HepG2 (cell line): ENCODE data around the gene GALNT17. TPM values are rescaled to one million over a fixed set of nuclear protein-coding genes. Genes with fewer than 3 reads are reported as not detected.

Experiments used
- ATAC-seq: fragments of 200-7000 bp; cut with Tn5 transposase; 3 replicates; pipeline ENCODE4 v1.9.1; 2020; ENCODE audit warnings: mild to moderate bottlenecking, moderate library complexity
- BruUV-seq: library from RNA; stranded (reverse); fragments of 400-500 nt; replicated peaks from 2 replicates; lab custom pipeline; 2021; lab: Mats Ljungman, UMichigan
- CTCF ChIA-PET: fragments of 300-600 bp; formaldehyde crosslinking; extraction: SDS; loops from one replicate; lab custom pipeline; 2021; ENCODE audit warnings: low total read pairs, inconsistent platforms, low intra/inter-chr PET ratio; lab: Yijun Ruan, JAX
- POLR2A ChIA-PET: fragments of 350-600 bp; sonication (Branson Sonifier 250); formaldehyde crosslinking; loops from one replicate; lab custom pipeline; 2020; ENCODE audit warnings: antibody characterized with exemption, inconsistent platforms; lab: Yijun Ruan, JAX
- DNase-seq: peaks from one replicate; pipeline ENCODE4 v3.0.0-alpha.2; 2015; ENCODE audit warnings: low spot score
- FAIRE-seq: peaks from 3 replicates; lab custom pipeline; 2011; peaks lifted over from hg19 to GRCh38; lab: Jason Lieb, UNC
- H2AFZ ChIP-seq: one replicate; pipeline ENCODE4 v1.6.1; 2011; ENCODE audit warnings: low read length, inconsistent platforms
- H3K27ac ChIP-seq: fragments of 300-600 bp; 3 replicates; pipeline ENCODE4 v1.8.0; 2011; ENCODE audit warnings: mixed run types, mild to moderate bottlenecking, mixed read lengths, low read length, inconsistent platforms; ENCODE audit not compliant: insufficient read depth; ENCODE audit errors: extremely low read length
- H3K27me3 ChIP-seq, 2 experiments: fragments of 200-600 bp in 1 of 2; 2 replicates in 1 of 2; 3 replicates in 1 of 2; pipeline versions ENCODE4 v1.6.0 to v1.8.0; 2011; ENCODE audit warnings: low read length in 2 of 2, mild to moderate bottlenecking in 2 of 2, moderate library complexity in 2 of 2, inconsistent platforms in 1 of 2; ENCODE audit not compliant: insufficient read depth in 2 of 2, control insufficient read depth in 1 of 2
- H3K36me3 ChIP-seq, 2 experiments: fragments of 200-600 bp in 1 of 2; replicated peaks in 1 of 2; 2 replicates in 1 of 2; 3 replicates in 1 of 2; pipeline versions ENCODE4 v1.5.1 to v1.8.0; 2011; ENCODE audit warnings: low read length in 2 of 2, inconsistent platforms in 1 of 2; ENCODE audit not compliant: insufficient read depth in 2 of 2, control insufficient read depth in 1 of 2
- H3K4me1 ChIP-seq: 2 replicates; pipeline ENCODE4 v1.5.1; 2012; ENCODE audit warnings: low read length, inconsistent platforms; ENCODE audit not compliant: insufficient read depth
- H3K4me2 ChIP-seq: 2 replicates; pipeline ENCODE4 v1.6.0; 2011; ENCODE audit warnings: low read depth, low read length, inconsistent platforms
- H3K4me3 ChIP-seq, 3 experiments: fragments of 200-600 bp in 1 of 3; sonication (generic), shearing (Covaris generic) in 1 of 3; replicated peaks in 1 of 3; 2 replicates each; pipeline ENCODE4 v1.5.1; 2011 to 2016; ENCODE audit warnings: low read length in 3 of 3, inconsistent platforms in 2 of 3, low read depth in 2 of 3, mild to moderate bottlenecking in 2 of 3, control low read depth in 1 of 3, mixed read lengths in 1 of 3; ENCODE audit not compliant: insufficient read depth in 1 of 3
- H3K79me2 ChIP-seq: one replicate; pipeline ENCODE4 v1.6.1; 2011; ENCODE audit warnings: low read length, inconsistent platforms; ENCODE audit not compliant: insufficient read depth
- H3K9ac ChIP-seq: 2 replicates; pipeline ENCODE4 v1.6.0; 2011; ENCODE audit warnings: mild to moderate bottlenecking, low read depth, low read length, inconsistent platforms; ENCODE audit not compliant: insufficient read depth
- H3K9me3 ChIP-seq: 2 replicates; pipeline ENCODE4 v1.5.1; 2012; ENCODE audit warnings: mild to moderate bottlenecking, low read length
- H4K20me1 ChIP-seq: 2 replicates; pipeline ENCODE4 v1.6.0; 2011; ENCODE audit warnings: inconsistent platforms, mild to moderate bottlenecking, low read length, moderate library complexity; ENCODE audit not compliant: insufficient read depth
- BCL6 ChIP-seq: IDR thresholded peaks from 2 replicates; pipeline ENCODE4 v1.6.1; 2016; ENCODE audit warnings: missing genetic modification reagents, missing compliant biosample characterization
- FOXM1 ChIP-seq: sonication (generic); formaldehyde crosslinking; IDR thresholded peaks from 2 replicates; pipeline ENCODE4 v1.5.0; 2020; ENCODE audit warnings: missing genetic modification reagents
- FOXP1 ChIP-seq, 2 experiments: fragments of 450-650 bp in 1 of 2; IDR thresholded peaks; 2 replicates each; pipeline ENCODE4 v1.6.1; 2017 to 2018; ENCODE audit warnings: antibody characterized with exemption in 1 of 2
- MBD4 ChIP-seq: IDR thresholded peaks from 2 replicates; pipeline ENCODE4 v1.6.1; 2012; ENCODE audit warnings: low read length, inconsistent platforms, borderline replicate concordance
- NFATC3 ChIP-seq: sonication (generic); formaldehyde crosslinking; IDR thresholded peaks from 2 replicates; pipeline ENCODE4 v1.5.1; 2020; ENCODE audit warnings: mild to moderate bottlenecking, missing genetic modification reagents
- NFIC ChIP-seq: IDR thresholded peaks from 2 replicates; pipeline ENCODE4 v1.6.1; 2012; ENCODE audit warnings: mild to moderate bottlenecking, low read length, inconsistent platforms
- PBX2 ChIP-seq: IDR thresholded peaks from 2 replicates; pipeline ENCODE4 v1.6.1; 2016; ENCODE audit warnings: control low read depth
- THYN1 ChIP-seq: sonication (generic); formaldehyde crosslinking; IDR thresholded peaks from 2 replicates; pipeline ENCODE4 v1.8.1; 2023; ENCODE audit warnings: low read depth, mild to moderate bottlenecking, moderate library complexity, missing genetic modification reagents, borderline replicate concordance
- ZNF143 ChIP-seq: sonication (generic); formaldehyde crosslinking; IDR thresholded peaks from 2 replicates; pipeline ENCODE4 v1.4.0; 2020; ENCODE audit warnings: missing genetic modification reagents
- ZNF234 ChIP-seq: sonication (generic); formaldehyde crosslinking; conservative IDR thresholded peaks from 2 replicates; pipeline ENCODE4 v1.5.1; 2020; ENCODE audit warnings: mild to moderate bottlenecking, missing genetic modification reagents
- ZNF275 ChIP-seq: sonication (generic); formaldehyde crosslinking; IDR thresholded peaks from 2 replicates; pipeline ENCODE4 v1.8.0; 2022; ENCODE audit warnings: missing genetic modification reagents, mild to moderate bottlenecking, inconsistent platforms, borderline replicate concordance
- ZNF280B ChIP-seq: sonication (generic); formaldehyde crosslinking; IDR thresholded peaks from 2 replicates; pipeline ENCODE4 v1.5.0; 2020; ENCODE audit warnings: missing genetic modification reagents, mild to moderate bottlenecking, borderline replicate concordance
- ZNF333 ChIP-seq: sonication (generic); formaldehyde crosslinking; IDR thresholded peaks from 2 replicates; pipeline ENCODE4 v1.4.0; 2020; ENCODE audit warnings: mild to moderate bottlenecking, missing genetic modification reagents, borderline replicate concordance
- ZNF33A ChIP-seq: sonication (generic); formaldehyde crosslinking; IDR thresholded peaks from 2 replicates; pipeline ENCODE4 v1.5.1; 2020; ENCODE audit warnings: missing genetic modification reagents, mild to moderate bottlenecking, moderate library complexity, borderline replicate concordance
- ZNF343 ChIP-seq: sonication (generic); formaldehyde crosslinking; IDR thresholded peaks from 2 replicates; pipeline ENCODE4 v1.4.0; 2020; ENCODE audit warnings: mild to moderate bottlenecking, missing genetic modification reagents
- ZNF598 ChIP-seq: sonication (generic); formaldehyde crosslinking; IDR thresholded peaks from 2 replicates; pipeline ENCODE4 v1.5.1; 2020; ENCODE audit warnings: mild to moderate bottlenecking, missing genetic modification reagents, borderline replicate concordance
- ZNF747 ChIP-seq: sonication (generic); formaldehyde crosslinking; IDR thresholded peaks from 2 replicates; pipeline ENCODE4 v1.8.1; 2023; ENCODE audit warnings: missing genetic modification reagents, mild to moderate bottlenecking, borderline replicate concordance
- WGBS: methylation state at CpG from one replicate; pipeline ENCODE4 v1.1.6; 2017; ENCODE audit warnings: low lambda C conversion rate; 5-methylcytosine and 5-hydroxymethylcytosine counted together
- in situ Hi-C: cut with HindIII; loops from 2 replicates; pipeline ENCODE4 v1.10.0; 2017; ENCODE audit warnings: low pct_unique_long_range_greater_than_20kb; ENCODE audit not compliant: extremely low pct_ligation_motif_present
- intact Hi-C: fragments of 100-400 bp; cut with micrococcal nuclease; formaldehyde crosslinking; loops from one replicate; pipeline ENCODE4 v1.10.0; 2022; ENCODE audit not compliant: unreplicated experiment
- polyA plus RNA-seq, 8 experiments: library from polyadenylated mRNA; depleted of rRNA in 3 of 8; stranded (reverse) in 7 of 8; unstranded in 1 of 8; fragments of >200 nt; fragmentation: Illumina TruSeq in 4 of 8; extraction: Trizol in 4 of 8; gene quantifications; 2 replicates each; pipeline versions ENCODE4 v1.2.1 to v1.2.3, GENCODE V29; 2011 to 2016; ENCODE audit warnings: low read depth in 4 of 8, missing spikeins in 1 of 8, mixed read lengths in 1 of 8; ENCODE audit not compliant: insufficient read depth in 1 of 8
- total RNA-seq, 5 experiments: library from RNA; depleted of rRNA; stranded (reverse); fragments of >200 nt; fragmentation: Illumina TruSeq; extraction: Trizol; gene quantifications; 2 replicates each; pipeline ENCODE4 v1.2.3, GENCODE V29; 2016; ENCODE audit warnings: low read depth in 1 of 5
- TF ChIP-seq, protein P1 (sequence below): sonication (generic); formaldehyde crosslinking; IDR thresholded peaks from 2 replicates; pipeline ENCODE4 v1.4.0; 2020; ENCODE audit warnings: missing genetic modification reagents, borderline replicate concordance
- TF ChIP-seq, protein P2 (sequence below): IDR thresholded peaks from 2 replicates; pipeline ENCODE4 v1.6.1; 2016; ENCODE audit warnings: low read depth, borderline replicate concordance

Gene GALNT17
- total and polyA plus RNA-seq, 2 of the 13 experiments (the other 11 are each of a cell fraction or from before 2014, with no cell fraction given) = not detected

GRCh38 chr7:71659622-71660021, 527.7 kb downstream of the GALNT17 start (continued):
- TF ChIP-seq, protein P1, sequence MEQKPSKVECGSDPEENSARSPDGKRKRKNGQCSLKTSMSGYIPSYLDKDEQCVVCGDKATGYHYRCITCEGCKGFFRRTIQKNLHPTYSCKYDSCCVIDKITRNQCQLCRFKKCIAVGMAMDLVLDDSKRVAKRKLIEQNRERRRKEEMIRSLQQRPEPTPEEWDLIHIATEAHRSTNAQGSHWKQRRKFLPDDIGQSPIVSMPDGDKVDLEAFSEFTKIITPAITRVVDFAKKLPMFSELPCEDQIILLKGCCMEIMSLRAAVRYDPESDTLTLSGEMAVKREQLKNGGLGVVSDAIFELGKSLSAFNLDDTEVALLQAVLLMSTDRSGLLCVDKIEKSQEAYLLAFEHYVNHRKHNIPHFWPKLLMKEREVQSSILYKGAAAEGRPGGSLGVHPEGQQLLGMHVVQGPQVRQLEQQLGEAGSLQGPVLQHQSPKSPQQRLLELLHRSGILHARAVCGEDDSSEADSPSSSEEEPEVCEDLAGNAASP (CRISPR knock-in tag) = no peak
- TF ChIP-seq ZNF143 (no peak), NFIC (no peak)

DNA sequence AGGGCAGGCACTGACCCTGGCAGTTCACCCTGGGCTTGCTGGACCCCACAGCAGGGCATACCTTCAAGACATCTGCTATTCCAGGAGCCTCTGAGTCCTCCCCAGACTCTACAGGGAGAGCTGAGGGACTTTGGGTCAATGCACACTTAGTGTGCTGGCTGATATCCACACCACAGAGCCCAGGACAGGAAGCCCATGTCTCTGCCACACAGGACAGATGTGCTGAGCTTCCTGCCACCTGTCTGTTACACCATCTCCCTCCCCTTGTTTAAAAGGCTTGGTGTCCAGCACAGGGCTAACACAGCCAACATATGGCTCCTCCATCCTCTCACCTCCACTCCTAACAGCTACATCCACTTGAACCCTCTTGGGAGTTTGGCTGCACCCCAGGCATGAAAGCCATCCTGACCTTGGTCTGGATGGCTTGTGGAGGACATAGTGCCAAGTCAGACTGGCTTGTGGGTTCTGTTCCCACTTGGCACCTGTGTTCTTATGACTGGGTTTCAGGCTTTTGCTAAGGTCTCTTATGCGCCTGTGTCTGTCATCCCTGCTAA, 529.8 kb downstream of the GALNT17 start:
- WGBS = 100% methylated on average over 1 of the region's 1 CpG
- Histone ChIP-seq H3K27me3 (no peaks in the 10 kb centered on the region), H3K4me3 (no peak overlapping the region), H3K27ac (no peak overlapping the region), H3K4me2 (no peak overlapping the region), H3K4me1 (no peaks in the 10 kb centered on the region), H3K9ac (no peak overlapping the region), H3K79me2 (no peaks in the 10 kb centered on the region), H2AFZ (no peak overlapping the region), H3K36me3 (no peaks in the 10 kb centered on the region), H4K20me1 (no peaks in the 10 kb centered on the region), H3K9me3 (peaks cover 12% of the 10 kb centered on the region; the same call in 1 of the 2 replicates)
- no TSS peak for BruUV-seq
- intact Hi-C loops = no loop called here
- no peak for DNase-seq
- ChIA-PET POLR2A (no interaction called here), CTCF (no interaction called here)
- in situ Hi-C loops = no loop called here
- no peak for FAIRE-seq
- no peak for ATAC-seq
- no peak for TF ChIP-seq ZNF234 (CRISPR knock-in tag)
- no peak for TF ChIP-seq ZNF598
- no peak for TF ChIP-seq PBX2 (CRISPR knock-in tag)
- no peak for TF ChIP-seq ZNF280B (CRISPR knock-in tag)
- no peak for TF ChIP-seq THYN1 (CRISPR knock-in tag)
- TF ChIP-seq ZNF333 (CRISPR knock-in tag) = no peak
- TF ChIP-seq FOXP1 (IDR thresholded peaks at IDR 0.05) = no peak
- no peak for TF ChIP-seq FOXP1 (CRISPR knock-in tag; IDR thresholded peaks at IDR 0.05)
- TF ChIP-seq FOXM1 = no peak
- TF ChIP-seq ZNF343 (CRISPR knock-in tag) = no peak
- TF ChIP-seq ZNF33A (CRISPR knock-in tag) = no peak
- TF ChIP-seq BCL6 (CRISPR knock-in tag) = no peak
- no peak for TF ChIP-seq ZNF275 (CRISPR knock-in tag)
- TF ChIP-seq NFATC3 = no peak
- no peak for TF ChIP-seq MBD4
- TF ChIP-seq, protein P2, sequence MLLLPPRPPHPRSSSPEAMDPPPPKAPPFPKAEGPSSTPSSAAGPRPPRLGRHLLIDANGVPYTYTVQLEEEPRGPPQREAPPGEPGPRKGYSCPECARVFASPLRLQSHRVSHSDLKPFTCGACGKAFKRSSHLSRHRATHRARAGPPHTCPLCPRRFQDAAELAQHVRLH (CRISPR knock-in tag) = no peak
- TF ChIP-seq ZNF747 (CRISPR knock-in tag) = no peak
